Measurements from ENCODE around the gene KLRC4.

KLRC4 gene

GRCh38 chr12:10364815-10365622 lies 44.5 kb downstream of the KLRC4 start:
- DNase-seq (ENCODE audit: extremely low read depth, low read depth): no peak

DNA sequence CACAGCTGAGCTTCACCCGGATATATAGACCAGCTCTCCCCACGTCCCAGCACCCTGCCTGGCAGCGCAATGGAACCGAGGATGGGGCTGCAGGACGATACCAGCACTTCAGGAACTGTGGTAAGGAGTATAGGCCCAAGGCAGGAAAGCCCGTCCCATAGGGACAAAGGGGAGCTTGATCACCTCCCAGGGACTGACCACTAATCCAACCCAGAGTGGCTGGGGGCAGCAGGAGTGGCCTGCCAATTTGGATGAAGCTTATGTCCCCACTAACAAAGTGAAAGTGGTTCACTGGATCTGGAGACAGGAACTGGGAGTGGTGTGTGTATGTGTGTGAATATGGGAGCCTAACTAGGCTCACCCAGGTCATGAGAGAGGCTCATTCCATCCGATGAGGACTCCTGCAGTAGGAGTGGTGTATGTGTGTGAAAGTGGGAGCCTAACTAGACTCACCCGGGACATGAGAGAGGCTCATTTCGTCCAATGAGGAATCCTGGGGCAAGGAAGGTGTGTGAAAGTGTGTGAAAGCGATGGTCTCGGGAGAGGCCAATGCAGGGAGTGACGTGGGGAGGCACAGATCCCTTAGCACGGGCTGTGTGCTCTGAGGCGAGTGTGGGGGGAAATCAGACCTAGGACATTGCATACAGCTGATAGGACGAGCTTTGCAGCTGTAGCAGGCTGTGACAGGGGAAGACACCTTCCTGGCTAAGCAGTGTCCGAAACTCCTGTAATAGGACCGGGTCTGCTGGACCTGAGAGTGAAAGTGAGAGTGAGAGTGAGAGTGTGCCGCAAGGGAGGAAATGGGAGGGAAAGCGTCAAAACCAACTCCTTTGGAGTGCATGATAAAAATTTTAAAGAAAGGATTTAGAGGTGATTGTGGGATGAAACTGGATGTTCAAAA lies 45.4 kb downstream of the KLRC4 start:
- TF ChIP-seq, protein P1, sequence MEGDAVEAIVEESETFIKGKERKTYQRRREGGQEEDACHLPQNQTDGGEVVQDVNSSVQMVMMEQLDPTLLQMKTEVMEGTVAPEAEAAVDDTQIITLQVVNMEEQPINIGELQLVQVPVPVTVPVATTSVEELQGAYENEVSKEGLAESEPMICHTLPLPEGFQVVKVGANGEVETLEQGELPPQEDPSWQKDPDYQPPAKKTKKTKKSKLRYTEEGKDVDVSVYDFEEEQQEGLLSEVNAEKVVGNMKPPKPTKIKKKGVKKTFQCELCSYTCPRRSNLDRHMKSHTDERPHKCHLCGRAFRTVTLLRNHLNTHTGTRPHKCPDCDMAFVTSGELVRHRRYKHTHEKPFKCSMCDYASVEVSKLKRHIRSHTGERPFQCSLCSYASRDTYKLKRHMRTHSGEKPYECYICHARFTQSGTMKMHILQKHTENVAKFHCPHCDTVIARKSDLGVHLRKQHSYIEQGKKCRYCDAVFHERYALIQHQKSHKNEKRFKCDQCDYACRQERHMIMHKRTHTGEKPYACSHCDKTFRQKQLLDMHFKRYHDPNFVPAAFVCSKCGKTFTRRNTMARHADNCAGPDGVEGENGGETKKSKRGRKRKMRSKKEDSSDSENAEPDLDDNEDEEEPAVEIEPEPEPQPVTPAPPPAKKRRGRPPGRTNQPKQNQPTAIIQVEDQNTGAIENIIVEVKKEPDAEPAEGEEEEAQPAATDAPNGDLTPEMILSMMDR (IDR thresholded peaks at IDR 0.05; ENCODE audit: low read depth, low read length): no peak
- DNase-seq (ENCODE audit: extremely low read depth, low read depth): no peak

More at GRCh38 chr12:10364815-10365622, 44.5 kb downstream of the KLRC4 start:
- TF ChIP-seq, protein P1 (IDR thresholded peaks at IDR 0.05; ENCODE audit: low read depth, low read length): no peak

GRCh38 chr12:10363658-10363913 lies 46.0 kb downstream of the KLRC4 start:
- TF ChIP-seq, protein P1 (IDR thresholded peaks at IDR 0.05; ENCODE audit: low read depth, low read length): no peak
- no peak for DNase-seq (ENCODE audit: extremely low read depth, low read depth)

- no peak for DNase-seq (ENCODE audit: extremely low read depth, low read depth)
- TF ChIP-seq, protein P1 (IDR thresholded peaks at IDR 0.05; ENCODE audit: low read depth, low read length): no peak
Measured at GRCh38 chr12:10362828-10363657, 46.5 kb downstream of the KLRC4 start.

- DNase-seq (ENCODE audit: extremely low read depth, low read depth): no peak
- TF ChIP-seq, protein P1 (IDR thresholded peaks at IDR 0.05; ENCODE audit: low read depth, low read length): no peak
Measured at GRCh38 chr12:10362325-10362724, 47.2 kb downstream of the KLRC4 start.

GRCh38 chr12:10361622-10362021 lies 47.9 kb downstream of the KLRC4 start:
- TF ChIP-seq, protein P1 (IDR thresholded peaks at IDR 0.05; ENCODE audit: low read depth, low read length): no peak
- DNase-seq (ENCODE audit: extremely low read depth, low read depth): no peak

Data from AG09319 (cell line).